Muscle of arm (tissue), 14 donors: ENCODE results near the gene MSRB2. TPM values are rescaled to one million over a fixed set of nuclear protein-coding genes. Genes with fewer than 3 reads are reported as not detected.
A peak's percentile ranks its signal among the peaks of the same experiment; 100 is the strongest.
"Not testable (repeated sequence)": the region's sequence is repeated elsewhere in the genome, so short reads cannot be mapped to it uniquely, and the experiment has no call there.

Experiments used
- DNase-seq: peaks from one replicate; pipeline ENCODE4 v3.0.0-alpha.2; 2013
- long read RNA-seq, 11 donors: transcript quantifications; one replicate each; lab custom pipeline, GENCODE V29; 2026
- polyA plus RNA-seq, 12 donors: library from polyadenylated mRNA; unstranded; fragments of 120-200 nt; gene quantifications; one replicate each; pipeline ENCODE4 v1.2.1, GENCODE V29; 2013; ENCODE audit not compliant: insufficient read length in 12 of 12

Gene MSRB2
- polyA plus RNA-seq, result 10 to 100 TPM in 11 of 12 donors, not detected in 1; 33.3 to 74.7 (median 62.2) TPM
- long read RNA-seq, donor 1, transcript MSRB2-201 (5 exons, 1,803 nt), result major isoform, 37 of 39 reads
- long read RNA-seq, donor 1, partial matches to known transcripts, result 0 of 39 reads
- long read RNA-seq, donor 1, other reads (novel, unspliced or antisense), result 0 of 39 reads
- long read RNA-seq, donor 2, transcript MSRB2-201 (5 exons, 1,803 nt), result major isoform, 57 of 67 reads
- long read RNA-seq, donor 2, transcript MSRB2-202 (2 exons, 444 nt), result minor isoform, 10 of 67 reads
- long read RNA-seq, donor 2, partial matches to known transcripts, result 0 of 67 reads
- long read RNA-seq, donor 2, other reads (novel, unspliced or antisense), result 0 of 67 reads
- long read RNA-seq, donor 3, transcript MSRB2-201 (5 exons, 1,803 nt), result major isoform, 10 of 11 reads
- long read RNA-seq, donor 3, partial matches to known transcripts, result 0 of 11 reads
- long read RNA-seq, donor 3, other reads (novel, unspliced or antisense), result 0 of 11 reads
- long read RNA-seq, donor 4, transcript MSRB2-201 (5 exons, 1,803 nt), result major isoform, 11 of 14 reads
- long read RNA-seq, donor 4, partial matches to known transcripts, result 0 of 14 reads
- long read RNA-seq, donor 4, other reads (novel, unspliced or antisense), result 0 of 14 reads
- long read RNA-seq, donor 5, result 0 reads
- long read RNA-seq, donor 6, transcript MSRB2-201 (5 exons, 1,803 nt), result major isoform, 12 of 21 reads
- long read RNA-seq, donor 6, partial matches to known transcripts, result 5 of 21 reads
- long read RNA-seq, donor 6, other reads (novel, unspliced or antisense), result 0 of 21 reads
- long read RNA-seq, donor 7, transcript MSRB2-201 (5 exons, 1,803 nt), result major isoform, 26 of 27 reads
- long read RNA-seq, donor 7, partial matches to known transcripts, result 0 of 27 reads
- long read RNA-seq, donor 7, other reads (novel, unspliced or antisense), result 0 of 27 reads
- long read RNA-seq, donor 8, transcript MSRB2-201 (5 exons, 1,803 nt), result major isoform, 48 of 51 reads
- long read RNA-seq, donor 8, partial matches to known transcripts, result 0 of 51 reads
- long read RNA-seq, donor 8, other reads (novel, unspliced or antisense), result 0 of 51 reads
- long read RNA-seq, donor 9, transcript MSRB2-201 (5 exons, 1,803 nt), result major isoform, 19 of 23 reads
- long read RNA-seq, donor 9, partial matches to known transcripts, result 0 of 23 reads
- long read RNA-seq, donor 9, other reads (novel, unspliced or antisense), result 0 of 23 reads
- long read RNA-seq, donor 10, transcript MSRB2-201 (5 exons, 1,803 nt), result major isoform, 39 of 45 reads
- long read RNA-seq, donor 10, transcript MSRB2-202 (2 exons, 444 nt), result minor isoform, 6 of 45 reads
- long read RNA-seq, donor 10, partial matches to known transcripts, result 0 of 45 reads
- long read RNA-seq, donor 10, other reads (novel, unspliced or antisense), result 0 of 45 reads
- long read RNA-seq, donor 11, transcript MSRB2-201 (5 exons, 1,803 nt), result major isoform, 45 of 46 reads
- long read RNA-seq, donor 11, partial matches to known transcripts, result 0 of 46 reads
- long read RNA-seq, donor 11, other reads (novel, unspliced or antisense), result 0 of 46 reads

DNA sequence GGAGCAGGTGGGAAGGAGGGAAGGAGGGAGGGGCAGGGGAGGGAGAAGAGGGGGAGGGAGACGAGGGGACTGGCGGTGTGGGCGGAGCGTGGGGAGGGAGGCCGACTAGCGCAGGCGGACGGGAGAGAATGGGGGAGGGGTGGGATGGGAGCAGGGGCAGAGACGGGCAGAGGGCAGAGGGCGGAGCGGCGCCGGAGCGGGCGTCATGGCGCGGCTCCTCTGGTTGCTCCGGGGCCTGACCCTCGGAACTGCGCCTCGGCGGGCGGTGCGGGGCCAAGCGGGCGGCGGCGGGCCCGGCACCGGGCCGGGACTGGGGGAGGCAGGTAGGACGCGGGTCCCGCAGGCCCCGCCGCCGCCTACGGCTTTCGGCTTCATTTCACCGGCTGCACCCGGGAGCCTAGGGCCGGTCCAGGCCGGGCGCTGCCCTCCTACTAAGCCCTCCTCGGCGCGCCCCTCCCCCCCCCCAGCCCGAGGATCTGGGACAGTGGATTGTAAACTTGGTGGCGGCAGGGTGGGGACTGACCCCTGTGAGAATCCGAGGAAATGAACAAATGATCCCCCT is at the start of gene MSRB2:
TSS of gene MSRB2 (plus strand) at position 176 of the 562 bp plus-strand sequence. CDS start at position 206, 30 bp downstream.
- peak; percentile 95 for DNase-seq

GRCh38 chr10:23046027-23046426 is 49.4 kb upstream of the MSRB2 start:
- DNase-seq, result no peak

GRCh38 chr10:23047201-23048050 is 48.0 kb upstream of the MSRB2 start:
- no peak for DNase-seq

DNA sequence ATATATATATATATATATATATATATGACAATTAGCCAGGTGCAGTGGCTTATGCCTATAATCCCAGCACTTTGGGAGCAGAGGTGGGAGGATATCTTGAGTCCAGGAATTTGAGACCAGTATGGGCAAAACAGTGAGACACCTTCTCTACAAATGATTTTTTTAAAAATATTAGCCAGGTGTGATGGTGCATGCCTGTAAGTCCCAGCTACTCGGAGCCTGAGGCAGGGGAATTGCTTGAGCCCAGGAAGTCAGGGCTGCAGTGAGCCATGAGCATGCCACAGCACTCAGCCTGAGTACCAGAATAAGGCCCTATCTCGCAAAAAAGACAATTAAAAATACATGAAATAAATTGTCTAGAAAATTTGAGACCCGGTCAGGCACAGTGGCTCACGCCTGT is 47.2 kb upstream of the MSRB2 start:
- DNase-seq, result no peak

DNA sequence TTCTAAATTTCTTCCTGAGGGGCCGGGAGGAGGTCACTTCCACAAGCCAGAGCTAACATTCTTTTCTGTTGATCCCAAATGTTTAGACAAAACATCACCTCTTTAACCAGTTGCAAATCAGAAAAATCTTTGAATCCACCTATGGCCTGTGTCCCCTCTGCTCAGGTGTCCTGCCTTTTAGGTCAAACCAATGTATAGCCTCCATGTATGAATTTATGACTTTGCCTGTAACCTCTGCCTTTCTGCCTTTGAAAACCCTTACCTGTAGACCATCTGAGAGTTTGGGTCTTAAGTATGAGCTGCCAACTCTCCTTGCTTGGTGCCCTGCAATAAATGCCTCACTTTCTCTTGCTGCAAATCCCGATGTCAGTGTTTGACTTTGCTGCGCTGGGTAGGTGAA is 44.1 kb upstream of the MSRB2 start:
- DNase-seq, result no peak

- DNase-seq, result no peak
Observed at GRCh38 chr10:23051855-23052331, 43.5 kb upstream of the MSRB2 start.

DNA sequence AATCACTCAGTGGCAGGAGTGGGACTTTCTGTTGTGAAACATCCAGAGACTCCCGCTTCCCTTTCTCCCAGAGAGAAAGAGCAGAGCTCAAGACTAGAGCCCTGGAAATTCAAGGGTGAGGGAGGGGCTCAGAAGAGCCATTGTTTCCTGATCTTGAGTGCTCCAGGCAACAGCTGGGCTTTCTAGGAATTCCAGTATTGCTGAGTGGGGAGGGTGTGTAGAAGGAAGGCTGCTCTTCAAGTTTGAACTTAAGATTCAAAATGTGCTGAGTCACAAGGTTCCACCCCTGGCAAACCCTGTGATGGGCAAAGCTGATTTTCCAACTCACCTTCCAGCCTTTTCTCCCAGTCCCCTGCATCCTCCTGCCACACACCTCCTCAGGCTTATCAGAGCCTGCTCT is 42.3 kb upstream of the MSRB2 start:
- DNase-seq, result no peak

- no peak for DNase-seq
Observed at GRCh38 chr10:23055424-23056185, 39.8 kb upstream of the MSRB2 start.

DNA sequence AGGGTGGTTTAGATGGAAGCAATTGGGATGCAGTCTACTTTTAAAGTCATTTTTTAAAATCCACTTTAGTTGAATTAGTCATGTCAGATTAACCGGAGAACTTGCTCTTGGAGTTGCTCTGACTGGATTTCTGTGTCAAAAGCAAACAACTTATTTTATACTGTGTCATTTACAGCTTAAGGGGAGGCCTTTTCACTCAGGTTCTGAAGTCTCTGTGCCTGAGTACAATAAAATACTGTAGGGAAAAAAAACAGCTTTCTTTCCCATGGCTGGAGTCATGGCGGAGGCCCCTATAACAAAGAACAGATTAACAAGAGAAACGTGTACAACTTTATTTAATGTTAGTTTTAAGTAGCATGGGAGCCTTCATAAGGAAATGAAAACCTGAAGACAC is 39.2 kb upstream of the MSRB2 start:
- no peak for DNase-seq

- DNase-seq, result no peak
Observed at GRCh38 chr10:23058366-23058765, 37.0 kb upstream of the MSRB2 start.

- DNase-seq, result no peak
Observed at GRCh38 chr10:23060918-23061317, 34.5 kb upstream of the MSRB2 start.

- no peak for DNase-seq
Observed at GRCh38 chr10:23063045-23063972, 32.1 kb upstream of the MSRB2 start.

- no peak for DNase-seq
Observed at GRCh38 chr10:23063973-23064812, 31.2 kb upstream of the MSRB2 start.

DNA sequence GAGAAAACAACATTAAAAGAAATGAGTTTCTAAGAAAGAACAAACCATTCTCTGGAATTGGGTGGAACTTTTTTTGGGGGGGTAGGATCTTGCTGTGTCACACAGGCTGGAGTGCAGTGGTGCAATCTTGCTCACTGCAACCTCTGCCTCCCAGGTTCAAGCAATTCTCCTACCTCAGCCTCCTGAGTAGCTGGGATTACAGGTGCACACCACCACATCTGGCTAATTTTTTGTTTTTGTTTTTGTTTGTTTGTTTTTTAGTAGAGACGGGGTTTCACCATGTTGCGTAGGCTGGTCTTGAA is 30.6 kb upstream of the MSRB2 start:
- not testable (repeated sequence) for DNase-seq

GRCh38 chr10:23065181-23065948 is 30.0 kb upstream of the MSRB2 start:
- peak; percentile 64 for DNase-seq

- no peak for DNase-seq
Observed at GRCh38 chr10:23067337-23067736, 28.0 kb upstream of the MSRB2 start.
